HG02884 (cell line): Measurements from ENCODE around the gene TMEM186.
"Not testable (repeated sequence)": the region's sequence is repeated elsewhere in the genome, so short reads cannot be mapped to it uniquely, and the experiment has no call there.

ENCODE experiments used
- ATAC-seq: cut with Tn5 transposase; IDR thresholded peaks from one replicate; pipeline ENCODE4 v1.9.1; 2021; ENCODE audit warnings: mild to moderate bottlenecking, moderate library complexity; ENCODE audit not compliant: unreplicated experiment

Gene TMEM186

GRCh38 chr16:8797364-8798173, at the start of gene TMEM186, which contains the start of gene PMM2:
Gene TMEM186, minus strand, starts transcription at chr16:8797639. Its CDS starts 25 bp downstream, at chr16:8797614.
Gene PMM2, plus strand, starts transcription at chr16:8797839. Its CDS starts 44 bp downstream, at chr16:8797883.
- peak; percentile 91 for ATAC-seq

- ATAC-seq, result no peak
These were observed 49.7 kb upstream of the TMEM186 start for GRCh38 chr16:8847145-8847544.

GRCh38 chr16:8846401-8846932, 49.0 kb upstream of the TMEM186 start:
- no peak for ATAC-seq

DNA sequence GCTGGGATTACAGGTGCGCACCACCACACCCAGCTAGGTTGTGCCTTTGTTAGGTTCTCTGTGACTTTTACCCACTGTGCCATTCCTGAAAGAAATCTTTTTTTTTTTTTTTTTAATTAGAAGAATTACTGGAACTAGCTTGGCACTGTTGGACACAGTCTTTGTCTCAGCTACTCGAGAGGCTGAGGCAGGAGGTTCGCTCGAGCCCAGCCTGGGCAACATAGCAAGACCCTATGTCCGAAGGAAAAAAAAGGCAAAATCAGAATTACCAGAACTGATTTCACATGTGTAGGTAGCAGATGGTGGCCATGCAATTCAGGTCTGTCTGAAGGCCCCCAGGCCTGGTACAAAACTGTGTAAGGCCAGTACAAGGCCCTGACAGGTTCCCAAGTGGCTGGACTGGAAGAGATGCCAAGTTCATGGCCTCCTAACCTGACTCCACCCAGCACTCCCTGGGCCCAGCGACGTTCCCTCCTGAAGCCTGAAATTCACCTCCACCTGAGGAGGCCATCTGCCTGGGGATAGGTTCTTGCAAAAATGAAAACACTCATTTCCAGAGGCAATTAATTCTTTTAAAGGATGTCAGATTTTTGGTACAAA, 48.4 kb upstream of the TMEM186 start:
- no peak for ATAC-seq

GRCh38 chr16:8843296-8843695, 45.9 kb upstream of the TMEM186 start:
- not testable (repeated sequence) for ATAC-seq

GRCh38 chr16:8842016-8842415, 44.6 kb upstream of the TMEM186 start:
- ATAC-seq, result not testable (repeated sequence)

DNA sequence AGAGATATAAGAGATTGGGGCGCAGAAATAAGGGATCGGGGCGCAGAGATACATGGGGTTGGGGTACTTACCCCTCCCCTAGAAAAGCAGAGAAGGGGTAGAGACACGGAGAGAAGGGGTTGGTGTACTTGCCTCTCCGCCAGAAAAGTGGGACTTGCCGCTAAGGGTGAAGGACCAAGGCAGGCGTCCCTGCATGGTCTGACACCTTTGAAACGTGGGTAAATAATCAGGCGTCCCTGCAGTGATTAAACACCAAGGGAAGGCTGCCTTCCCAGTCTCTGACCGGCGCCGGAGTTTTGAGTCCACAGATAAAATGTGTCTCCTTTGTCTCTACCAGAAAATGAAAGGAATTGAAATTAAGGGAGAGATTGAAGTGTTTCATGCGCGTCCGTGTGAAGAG, 40.2 kb upstream of the TMEM186 start:
- not testable (repeated sequence) for ATAC-seq

DNA sequence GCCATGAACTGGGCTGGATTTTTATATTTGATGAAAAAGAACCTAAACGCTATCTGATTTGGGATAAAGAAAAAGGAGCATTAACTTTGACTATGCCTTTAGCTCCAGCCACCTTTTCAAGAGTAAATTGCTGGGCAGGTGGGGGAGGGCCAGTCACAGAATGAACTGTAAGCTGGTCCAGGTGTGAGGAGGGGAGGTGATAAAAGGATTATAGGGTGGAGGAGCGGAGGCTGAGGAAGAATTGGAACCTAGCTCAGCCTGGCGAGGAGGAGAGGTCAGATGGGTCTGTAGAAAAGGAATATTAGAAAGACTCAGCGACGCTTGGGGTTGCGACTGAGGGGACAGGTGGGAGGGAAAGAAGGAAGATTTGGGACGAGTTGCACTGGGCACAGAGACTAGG, 39.4 kb upstream of the TMEM186 start:
- ATAC-seq, result not testable (repeated sequence)

DNA sequence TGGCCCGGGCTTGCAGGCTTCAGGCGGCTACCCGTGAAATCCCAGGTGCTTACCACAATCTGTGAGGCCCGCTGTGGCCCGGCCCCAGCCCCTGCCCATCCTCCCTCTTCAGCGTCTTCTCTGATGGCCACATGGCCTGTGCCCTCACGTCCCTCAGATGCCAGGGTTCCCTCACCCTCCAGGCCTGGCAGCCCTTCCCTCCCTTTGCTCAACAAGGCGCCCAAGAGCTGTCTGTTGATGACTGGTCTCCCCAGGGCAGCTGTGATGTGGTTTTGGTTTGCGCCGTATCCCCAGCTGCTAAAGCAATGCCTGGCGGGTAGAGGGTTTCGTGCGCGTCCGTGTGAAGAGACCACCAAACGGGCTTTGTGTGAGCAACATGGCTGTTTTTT, 35.3 kb upstream of the TMEM186 start:
- ATAC-seq, result no peak

GRCh38 chr16:8831871-8832716, 34.7 kb upstream of the TMEM186 start:
- ATAC-seq, result no peak

- ATAC-seq, result no peak
These were observed 34.0 kb upstream of the TMEM186 start for GRCh38 chr16:8831450-8831849.

DNA sequence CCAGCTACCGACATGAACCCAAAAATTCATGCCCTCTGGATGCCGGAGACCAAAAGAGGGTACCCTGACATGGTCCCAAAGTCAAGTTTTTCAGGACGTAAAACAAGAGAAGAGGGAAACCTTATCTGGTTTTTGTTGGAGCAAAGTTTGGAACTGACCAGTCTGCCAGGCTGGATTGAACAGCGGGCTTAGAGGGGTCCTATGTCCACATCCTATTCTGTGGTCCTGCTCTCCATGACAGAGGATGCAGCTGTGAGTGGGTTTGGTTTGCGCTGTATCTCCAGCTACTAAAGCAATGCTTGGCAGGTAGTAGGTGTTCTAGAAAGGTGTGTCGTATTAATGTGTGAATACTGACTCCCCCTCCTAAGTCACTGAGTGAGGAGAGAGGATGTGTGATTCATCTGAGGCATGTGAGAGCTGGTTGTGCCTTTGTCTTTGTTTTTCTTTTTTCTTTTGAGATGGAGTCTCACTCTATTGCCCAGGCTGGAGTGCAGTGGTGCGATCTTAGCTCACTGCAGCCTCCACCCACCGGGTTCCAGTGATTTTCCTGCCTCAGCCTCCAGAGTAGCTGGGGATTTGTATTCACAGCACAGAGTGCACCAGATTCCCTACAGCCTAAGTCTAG, 31.2 kb upstream of the TMEM186 start:
- no peak for ATAC-seq

DNA sequence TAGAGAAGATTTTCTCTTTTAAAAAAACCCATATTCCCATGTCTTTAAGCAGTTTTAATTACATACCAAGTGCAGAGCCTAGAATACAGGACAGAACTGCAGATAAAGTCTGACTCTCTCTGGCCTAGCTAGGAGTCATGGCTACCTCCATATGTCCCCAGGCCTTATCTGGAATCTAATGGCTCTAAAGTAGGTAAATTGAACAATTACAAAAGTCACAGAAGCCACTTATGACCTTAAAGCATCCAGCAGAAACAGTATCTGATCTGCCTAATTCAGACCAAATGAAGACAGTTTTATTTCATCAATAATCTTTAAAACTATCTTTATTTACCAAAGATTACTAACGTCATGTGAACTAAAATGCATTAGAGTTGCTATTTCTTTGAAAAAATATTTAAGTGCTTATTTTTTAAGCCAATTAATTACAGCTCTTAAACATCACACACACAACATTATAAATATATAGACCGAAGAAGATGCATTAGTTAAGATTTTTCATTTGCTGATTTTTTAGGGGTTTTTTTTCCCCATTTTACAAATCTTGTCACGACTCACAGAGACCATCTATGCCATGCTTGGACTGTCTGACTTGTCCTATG, 28.9 kb upstream of the TMEM186 start:
- ATAC-seq, result no peak

GRCh38 chr16:8822403-8822802, 25.0 kb upstream of the TMEM186 start:
- ATAC-seq, result no peak

GRCh38 chr16:8819411-8820034, 22.1 kb upstream of the TMEM186 start:
- ATAC-seq, result peak; percentile 2

- ATAC-seq, result peak; percentile 83
These were observed 21.2 kb upstream of the TMEM186 start for GRCh38 chr16:8818504-8819270.

GRCh38 chr16:8816967-8817655, 19.7 kb upstream of the TMEM186 start:
- no peak for ATAC-seq

- ATAC-seq, result no peak
These were observed 16.8 kb upstream of the TMEM186 start for GRCh38 chr16:8814095-8814806.
